GM21381 (cell line): ENCODE data around the gene TAF15.

Source experiments
- ATAC-seq: cut with Tn5 transposase; IDR thresholded peaks from one replicate; pipeline ENCODE4 v1.9.1; 2021; ENCODE audit warnings: mild to moderate bottlenecking, moderate library complexity; ENCODE audit not compliant: unreplicated experiment

Gene TAF15

GRCh38 chr17:35786941-35787432, 22.3 kb upstream of the TAF15 start:
- no peak for ATAC-seq

- no peak for ATAC-seq
Observed at GRCh38 chr17:35788477-35789368, 20.6 kb upstream of the TAF15 start.

GRCh38 chr17:35790841-35791240, 18.4 kb upstream of the TAF15 start:
- no peak for ATAC-seq

- no peak for ATAC-seq
Observed at GRCh38 chr17:35791681-35792350, 17.5 kb upstream of the TAF15 start.

GRCh38 chr17:35793257-35793656, 16.0 kb upstream of the TAF15 start:
- no peak for ATAC-seq

- ATAC-seq: no peak
Observed at GRCh38 chr17:35795007-35795870, 14.0 kb upstream of the TAF15 start, which contains the start of gene MMP28. MMP28 (minus strand) TSS chr17:35795641; CDS start chr17:35795377, 264 bp downstream.

GRCh38 chr17:35795871-35796265, 13.4 kb upstream of the TAF15 start:
- ATAC-seq: no peak

GRCh38 chr17:35796942-35797341, 12.3 kb upstream of the TAF15 start:
- no peak for ATAC-seq

GRCh38 chr17:35797370-35797769, 11.9 kb upstream of the TAF15 start:
- ATAC-seq: no peak

GRCh38 chr17:35797918-35798317, 11.4 kb upstream of the TAF15 start:
- ATAC-seq: no peak

- ATAC-seq: no peak
Observed at GRCh38 chr17:35799942-35800341, 9.3 kb upstream of the TAF15 start.

GRCh38 chr17:35801583-35802224, 7.6 kb upstream of the TAF15 start:
- ATAC-seq: no peak

GRCh38 chr17:35804658-35805192, 4.6 kb upstream of the TAF15 start:
- no peak for ATAC-seq

- no peak for ATAC-seq
Observed at GRCh38 chr17:35807371-35808144, 1.7 kb upstream of the TAF15 start.

- ATAC-seq: no peak
Observed at GRCh38 chr17:35808240-35808961, 883 bp upstream of the TAF15 start.

GRCh38 chr17:35809855-35810461, 674 bp downstream of the TAF15 start:
- no peak for ATAC-seq

GRCh38 chr17:35811759-35812158, 2.5 kb downstream of the TAF15 start:
- no peak for ATAC-seq

GRCh38 chr17:35812456-35812855, 3.2 kb downstream of the TAF15 start:
- no peak for ATAC-seq
